PFSK-1 (cell line): ENCODE results near the gene TENT5D.

Experiments used
- POLR2AphosphoS5 ChIP-seq: IDR thresholded peaks from 2 replicates; pipeline ENCODE4 v1.6.1; 2012; ENCODE audit warnings: low read depth, mild to moderate bottlenecking, control low read depth, low read length, moderate library complexity
- REST ChIP-seq, 2 experiments: IDR thresholded peaks; 2 replicates each; pipeline versions ENCODE4 v1.6.1 to v1.8.0; 2011 to 2012; ENCODE audit warnings: low read depth in 2 of 2, low read length in 2 of 2, control low read depth in 1 of 2, inconsistent platforms in 1 of 2, mild to moderate bottlenecking in 1 of 2, moderate library complexity in 1 of 2; ENCODE audit not compliant: insufficient read depth in 1 of 2
- SIN3A ChIP-seq: IDR thresholded peaks from 2 replicates; pipeline ENCODE4 v1.6.1; 2012; ENCODE audit warnings: mild to moderate bottlenecking, low read length, moderate library complexity, borderline replicate concordance; ENCODE audit not compliant: insufficient read depth
- TAF1 ChIP-seq: IDR thresholded peaks from 2 replicates; pipeline ENCODE4 v1.6.1; 2012; ENCODE audit warnings: low read length, control low read depth, borderline replicate concordance; ENCODE audit not compliant: insufficient read depth

DNA sequence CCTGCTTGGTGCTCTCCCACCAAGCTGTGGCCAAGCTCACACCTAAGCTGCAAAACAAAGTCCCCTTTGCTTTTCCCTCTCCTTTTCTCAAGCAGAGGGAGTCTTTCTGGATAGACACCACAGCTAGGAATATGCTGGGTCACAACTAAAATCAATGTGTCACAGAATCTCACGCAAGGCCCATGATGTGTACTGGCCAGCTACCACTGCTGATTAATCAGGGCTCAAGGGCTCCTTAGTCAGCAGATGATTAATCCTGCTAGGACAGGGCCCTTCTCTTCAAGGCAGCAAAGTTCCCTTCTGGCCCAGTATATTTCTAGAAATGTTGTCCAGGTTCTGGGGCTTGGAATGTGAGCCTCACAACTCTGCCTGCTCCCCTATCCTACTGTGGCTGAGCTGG lies 32.0 kb upstream of the TENT5D start:
- TF ChIP-seq POLR2AphosphoS5 (no peak), SIN3A (no peak), REST (IDR thresholded peaks at IDR 0.05; ENCODE audit: insufficient read depth in 1 of 2, low read depth in 2 of 2, low read length in 2 of 2) (no peak), TAF1 (no peak)
